Natural killer cell (primary cell): ENCODE data around the gene FMN1. TPM values are rescaled to one million over a fixed set of nuclear protein-coding genes. Genes with fewer than 3 reads are reported as not detected.

Experiments
- ATAC-seq, 3 donors: fragments of 150-1000 bp in 2 of 3; fragments of 200-7000 bp in 1 of 3; cut with Tn5 transposase; 1 replicate in 1 of 3; 2 replicates in 2 of 3; pipeline ENCODE4 v1.10.0; 2021; ENCODE audit warnings: mild to moderate bottlenecking in 2 of 3, moderate library complexity in 2 of 3
- DNase-seq, 2 donors: peaks; one replicate each; pipeline versions ENCODE4 v3.0.0 to v3.0.0-alpha.2; 2013 to 2021; ENCODE audit warnings: mixed read lengths in 1 of 2
- H3K27ac ChIP-seq: one replicate; pipeline ENCODE4 v1.5.1; 2013; ENCODE audit warnings: mild to moderate bottlenecking, low read length
- H3K27me3 ChIP-seq: one replicate; pipeline ENCODE4 v1.6.1; 2013; ENCODE audit warnings: low read length; ENCODE audit not compliant: control insufficient read depth, insufficient read depth
- H3K36me3 ChIP-seq: one replicate; pipeline ENCODE4 v1.6.1; 2013; ENCODE audit warnings: low read length; ENCODE audit not compliant: control insufficient read depth, insufficient read depth
- H3K4me1 ChIP-seq: one replicate; pipeline ENCODE4 v1.6.1; 2013; ENCODE audit warnings: low read length; ENCODE audit not compliant: control insufficient read depth, insufficient read depth
- H3K4me3 ChIP-seq: one replicate; pipeline ENCODE4 v1.5.1; 2013; ENCODE audit warnings: low read length
- H3K9me3 ChIP-seq: one replicate; pipeline ENCODE4 v1.6.1; 2013; ENCODE audit warnings: low read length; ENCODE audit not compliant: control insufficient read depth, insufficient read depth
- H3K27ac Mint-ChIP-seq, 2 donors: one replicate each; pipeline ENCODE4 v1.8.0; 2022; ENCODE audit warnings: mild to moderate bottlenecking in 2 of 2, mixed read lengths in 2 of 2, moderate library complexity in 1 of 2
- H3K27me3 Mint-ChIP-seq, 2 donors: one replicate each; pipeline ENCODE4 v1.8.0; 2022; ENCODE audit warnings: low read depth in 2 of 2, mixed read lengths in 2 of 2
- H3K36me3 Mint-ChIP-seq: one replicate; pipeline ENCODE4 v1.8.0; 2022; ENCODE audit warnings: mixed read lengths
- H3K4me1 Mint-ChIP-seq, 2 donors: one replicate each; pipeline ENCODE4 v1.8.0; 2022; ENCODE audit warnings: mixed read lengths in 2 of 2
- H3K4me3 Mint-ChIP-seq: one replicate; pipeline ENCODE4 v1.8.0; 2022; ENCODE audit warnings: mild to moderate bottlenecking, moderate library complexity, mixed read lengths
- H3K9me3 Mint-ChIP-seq, 2 donors: one replicate each; pipeline ENCODE4 v1.8.0; 2022; ENCODE audit warnings: mixed read lengths in 2 of 2
- WGBS: methylation state at CpG from one replicate; pipeline ENCODE4 v1.1.7; 2013; ENCODE audit warnings: missing lambda C conversion rate; ENCODE audit not compliant: insufficient coverage; 5-methylcytosine and 5-hydroxymethylcytosine counted together
- intact Hi-C: fragments of 100-400 bp; cut with micrococcal nuclease; formaldehyde crosslinking; loops from one replicate; pipeline ENCODE4 v1.14.2; 2022
- total RNA-seq, 4 donors: library from RNA; stranded (reverse); fragments of 120-200 nt in 1 of 4; gene quantifications; one replicate each; pipeline versions ENCODE4 v1.2.3 to v1.2.4, GENCODE V29; 2013 to 2022
- TF ChIP-seq, protein P1 (sequence below): fragments of 200-600 bp; IDR thresholded peaks from one replicate; pipeline ENCODE4 v1.8.0; 2022; ENCODE audit warnings: antibody characterized with exemption

Gene FMN1
- total RNA-seq, 3 donors from 2014 or later (not counting 1 experiment from before 2014, with no cell fraction given) = 2.0 to 19.2 (median 2.2) TPM

DNA sequence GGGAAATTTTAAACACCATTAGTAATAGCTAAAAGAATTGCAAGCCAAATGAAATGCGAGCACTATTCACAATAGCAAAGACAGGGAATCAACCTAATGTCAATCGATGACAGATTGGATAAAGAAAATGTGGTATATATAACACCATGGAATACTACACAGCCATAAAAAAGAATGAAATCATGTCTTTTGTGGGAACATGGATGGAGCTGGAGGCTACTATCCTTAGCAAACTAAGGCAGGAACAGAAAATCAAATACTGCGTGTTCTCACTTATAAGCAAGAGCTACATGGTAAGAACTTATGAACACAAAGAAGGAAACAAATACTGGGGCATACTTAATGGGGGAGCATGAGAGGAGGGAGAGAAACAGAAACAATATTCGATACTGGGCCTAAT lies 85.2 kb downstream of the FMN1 start:
- no peak overlapping the region for H3K4me3 ChIP-seq
- no peaks in the 10 kb centered on the region for H3K4me1 ChIP-seq
- intact Hi-C loops = no loop called here
- H3K27ac ChIP-seq = no peak overlapping the region
- no peaks in the 10 kb centered on the region for H3K27me3 ChIP-seq
- H3K9me3 ChIP-seq = no peaks in the 10 kb centered on the region
- no peaks in the 10 kb centered on the region for H3K36me3 ChIP-seq
- Mint-ChIP-seq H3K27me3 (peaks cover 7 to 21% of the 10 kb centered on the region in 2 donors), H3K4me3 (no peak overlapping the region), H3K27ac (no peak overlapping the region), H3K9me3 (no peaks in the 10 kb centered on the region), H3K36me3 (no peaks in the 10 kb centered on the region), H3K4me1 (peaks cover 3 to 6% of the 10 kb centered on the region in 2 donors)
- 100% methylated on average over 1 of the region's 4 CpGs for WGBS
- TF ChIP-seq, protein P1, sequence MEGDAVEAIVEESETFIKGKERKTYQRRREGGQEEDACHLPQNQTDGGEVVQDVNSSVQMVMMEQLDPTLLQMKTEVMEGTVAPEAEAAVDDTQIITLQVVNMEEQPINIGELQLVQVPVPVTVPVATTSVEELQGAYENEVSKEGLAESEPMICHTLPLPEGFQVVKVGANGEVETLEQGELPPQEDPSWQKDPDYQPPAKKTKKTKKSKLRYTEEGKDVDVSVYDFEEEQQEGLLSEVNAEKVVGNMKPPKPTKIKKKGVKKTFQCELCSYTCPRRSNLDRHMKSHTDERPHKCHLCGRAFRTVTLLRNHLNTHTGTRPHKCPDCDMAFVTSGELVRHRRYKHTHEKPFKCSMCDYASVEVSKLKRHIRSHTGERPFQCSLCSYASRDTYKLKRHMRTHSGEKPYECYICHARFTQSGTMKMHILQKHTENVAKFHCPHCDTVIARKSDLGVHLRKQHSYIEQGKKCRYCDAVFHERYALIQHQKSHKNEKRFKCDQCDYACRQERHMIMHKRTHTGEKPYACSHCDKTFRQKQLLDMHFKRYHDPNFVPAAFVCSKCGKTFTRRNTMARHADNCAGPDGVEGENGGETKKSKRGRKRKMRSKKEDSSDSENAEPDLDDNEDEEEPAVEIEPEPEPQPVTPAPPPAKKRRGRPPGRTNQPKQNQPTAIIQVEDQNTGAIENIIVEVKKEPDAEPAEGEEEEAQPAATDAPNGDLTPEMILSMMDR = no peak
- no peak for DNase-seq
- ATAC-seq = no peak

DNA sequence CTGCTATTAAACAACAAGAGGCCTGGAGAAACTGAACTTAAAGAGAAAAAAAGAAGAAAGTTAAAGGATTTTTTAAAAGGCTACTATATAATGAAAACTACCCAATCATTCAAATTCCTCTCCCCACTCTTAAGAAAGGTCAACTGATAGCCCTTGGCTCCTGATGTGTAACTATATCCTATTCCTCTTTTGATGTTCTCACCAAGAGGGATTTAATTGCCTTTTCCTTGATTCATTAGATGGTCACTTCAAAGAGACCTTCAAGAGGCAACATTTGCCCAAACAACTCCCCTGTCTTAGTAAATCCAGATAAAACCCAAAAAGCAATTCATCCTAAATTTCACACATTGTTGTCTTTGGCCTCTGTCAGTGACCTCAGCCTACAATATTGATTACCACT lies 86.0 kb downstream of the FMN1 start:
- no peaks in the 10 kb centered on the region for H3K9me3 Mint-ChIP-seq
- Histone ChIP-seq H3K27me3 (no peaks in the 10 kb centered on the region), H3K4me3 (no peak overlapping the region), H3K27ac (no peak overlapping the region), H3K4me1 (no peaks in the 10 kb centered on the region), H3K9me3 (no peaks in the 10 kb centered on the region), H3K36me3 (no peaks in the 10 kb centered on the region)
- H3K36me3 Mint-ChIP-seq = no peaks in the 10 kb centered on the region
- no peak overlapping the region for H3K4me3 Mint-ChIP-seq
- no peak overlapping the region for H3K27ac Mint-ChIP-seq
- peaks cover 4 to 9% of the 10 kb centered on the region in 2 donors for H3K4me1 Mint-ChIP-seq
- ATAC-seq (no peak), DNase-seq (no peak)
- intact Hi-C loops = no loop called here
- peaks cover 5 to 15% of the 10 kb centered on the region in 2 donors for H3K27me3 Mint-ChIP-seq
- TF ChIP-seq, protein P1 = no peak

DNA sequence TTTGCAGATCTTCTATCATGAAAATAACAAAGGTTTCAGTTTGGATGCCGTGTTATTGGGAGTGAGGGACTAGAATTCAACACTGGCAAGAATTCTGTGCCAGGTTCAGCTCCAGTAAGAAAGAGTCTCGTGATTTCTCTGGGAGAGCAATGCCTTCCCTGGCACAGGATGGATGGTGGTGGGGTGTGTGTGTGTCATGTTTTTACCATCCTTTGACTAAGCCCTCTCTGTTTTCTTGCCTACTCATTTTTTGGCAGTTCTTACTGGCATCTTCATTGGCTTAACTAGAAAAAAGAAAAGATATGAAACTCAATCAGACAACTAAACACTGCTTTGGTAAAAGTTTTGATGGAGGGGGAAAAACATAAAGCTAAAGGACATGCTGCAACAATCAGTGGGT lies 86.6 kb downstream of the FMN1 start:
- WGBS = 88% methylated on average over 2 of the region's 2 CpGs

DNA sequence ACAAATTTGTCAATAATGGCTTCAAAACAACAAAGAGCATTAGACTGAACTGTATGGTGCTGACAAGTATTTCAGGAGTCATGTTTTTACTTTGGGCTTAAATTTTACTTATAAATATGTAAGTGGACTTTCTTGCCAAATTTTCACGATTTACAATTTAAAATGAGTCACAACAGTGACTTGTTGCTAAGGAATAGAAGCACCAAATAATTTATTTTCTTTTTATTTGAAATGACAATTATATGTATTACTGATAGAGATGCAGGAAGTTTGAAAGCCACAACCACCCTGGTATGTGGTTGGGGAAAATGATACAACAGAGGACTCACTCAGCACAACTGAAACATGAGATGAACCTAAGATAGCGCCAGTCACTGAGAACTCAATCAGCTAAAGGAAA lies 90.3 kb downstream of the FMN1 start:
- TF ChIP-seq, protein P1 = no peak
- Mint-ChIP-seq H3K9me3 (no peaks in the 10 kb centered on the region), H3K27me3 (peaks cover 4 to 10% of the 10 kb centered on the region in 2 donors), H3K27ac (peak overlapping the region in 1 of 2 donors; percentile 76), H3K4me1 (peaks cover 4 to 10% of the 10 kb centered on the region in 2 donors), H3K36me3 (no peaks in the 10 kb centered on the region), H3K4me3 (peak overlapping the region; percentile 14)
- Histone ChIP-seq H3K9me3 (no peaks in the 10 kb centered on the region), H3K4me1 (no peaks in the 10 kb centered on the region), H3K27ac (no peak overlapping the region), H3K36me3 (no peaks in the 10 kb centered on the region), H3K27me3 (no peaks in the 10 kb centered on the region), H3K4me3 (no peak overlapping the region)
- intact Hi-C loops = no loop called here
- ATAC-seq (peak; percentile 59 to 85 (median 68)), DNase-seq (peak in 1 of 2 donors; percentile 54)
- WGBS = 0% methylated on average over 1 of the region's 2 CpGs

More for the DNA sequence above, 86.6 kb downstream of the FMN1 start:
- intact Hi-C loops = no loop called here
- Histone ChIP-seq H3K36me3 (no peaks in the 10 kb centered on the region), H3K27ac (no peak overlapping the region), H3K4me1 (no peaks in the 10 kb centered on the region), H3K27me3 (no peaks in the 10 kb centered on the region), H3K9me3 (no peaks in the 10 kb centered on the region), H3K4me3 (no peak overlapping the region)
- Mint-ChIP-seq H3K4me3 (no peak overlapping the region), H3K9me3 (no peaks in the 10 kb centered on the region), H3K27me3 (peaks cover 4 to 15% of the 10 kb centered on the region in 2 donors), H3K4me1 (peaks cover 4 to 10% of the 10 kb centered on the region in 2 donors), H3K27ac (no peak overlapping the region), H3K36me3 (no peaks in the 10 kb centered on the region)
- ATAC-seq = no peak
- TF ChIP-seq, protein P1 = no peak
- DNase-seq = no peak
